BE2C (cell line): ENCODE data around the gene CPNE8.

Experiments used
- DNase-seq: peaks from one replicate; pipeline ENCODE4 v3.0.0-alpha.2; 2020
- H3K27me3 ChIP-seq: fragments of 250-450 bp; sonication (Bioruptor Pico); 2 replicates; pipeline ENCODE4 v1.5.1; 2020; ENCODE audit warnings: mild to moderate bottlenecking
- H3K36me3 ChIP-seq: fragments of 250-450 bp; sonication (Bioruptor Pico); 2 replicates; pipeline ENCODE4 v1.5.1; 2020; ENCODE audit warnings: mild to moderate bottlenecking
- H3K4me1 ChIP-seq: fragments of 250-450 bp; sonication (Bioruptor Pico); 2 replicates; pipeline ENCODE4 v1.5.1; 2020
- H3K4me3 ChIP-seq: 2 replicates; pipeline ENCODE4 v1.5.1; 2011; ENCODE audit warnings: low read depth, low read length
- H3K9me3 ChIP-seq: fragments of 250-450 bp; sonication (Bioruptor Pico); 2 replicates; pipeline ENCODE4 v1.5.1; 2020
- TF ChIP-seq, protein P1 (sequence below): IDR thresholded peaks from 2 replicates; pipeline ENCODE4 v1.5.1; 2012; ENCODE audit warnings: mild to moderate bottlenecking, low read depth, low read length

CPNE8 gene

DNA sequence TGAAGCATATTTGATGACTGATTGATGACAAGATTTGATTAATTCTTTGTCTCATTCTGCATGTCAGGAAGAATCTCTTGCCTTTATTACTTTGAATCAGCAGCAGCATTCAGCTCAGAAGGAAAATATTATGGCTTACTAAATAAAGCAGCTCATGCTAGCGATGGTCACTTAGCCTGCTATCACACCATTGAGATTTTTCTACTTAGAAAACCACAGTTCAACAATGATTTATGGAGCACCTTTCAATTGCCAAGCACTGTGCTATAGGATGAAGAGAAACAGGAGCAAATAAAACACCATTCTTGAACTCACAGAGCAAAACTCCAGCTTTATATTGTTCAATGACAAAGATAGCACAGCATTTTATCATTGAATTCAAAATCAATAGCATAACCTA lies 197.7 kb downstream of the CPNE8 start:
- H3K27me3 ChIP-seq, result no peaks in the 10 kb centered on the region
- DNase-seq, result no peak
- no peaks in the 10 kb centered on the region; the same call in 1 of the 2 replicates for H3K4me1 ChIP-seq
- H3K36me3 ChIP-seq, result no peaks in the 10 kb centered on the region
- TF ChIP-seq, protein P1, sequence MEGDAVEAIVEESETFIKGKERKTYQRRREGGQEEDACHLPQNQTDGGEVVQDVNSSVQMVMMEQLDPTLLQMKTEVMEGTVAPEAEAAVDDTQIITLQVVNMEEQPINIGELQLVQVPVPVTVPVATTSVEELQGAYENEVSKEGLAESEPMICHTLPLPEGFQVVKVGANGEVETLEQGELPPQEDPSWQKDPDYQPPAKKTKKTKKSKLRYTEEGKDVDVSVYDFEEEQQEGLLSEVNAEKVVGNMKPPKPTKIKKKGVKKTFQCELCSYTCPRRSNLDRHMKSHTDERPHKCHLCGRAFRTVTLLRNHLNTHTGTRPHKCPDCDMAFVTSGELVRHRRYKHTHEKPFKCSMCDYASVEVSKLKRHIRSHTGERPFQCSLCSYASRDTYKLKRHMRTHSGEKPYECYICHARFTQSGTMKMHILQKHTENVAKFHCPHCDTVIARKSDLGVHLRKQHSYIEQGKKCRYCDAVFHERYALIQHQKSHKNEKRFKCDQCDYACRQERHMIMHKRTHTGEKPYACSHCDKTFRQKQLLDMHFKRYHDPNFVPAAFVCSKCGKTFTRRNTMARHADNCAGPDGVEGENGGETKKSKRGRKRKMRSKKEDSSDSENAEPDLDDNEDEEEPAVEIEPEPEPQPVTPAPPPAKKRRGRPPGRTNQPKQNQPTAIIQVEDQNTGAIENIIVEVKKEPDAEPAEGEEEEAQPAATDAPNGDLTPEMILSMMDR, result no peak
- no peak overlapping the region for H3K4me3 ChIP-seq
- no peaks in the 10 kb centered on the region for H3K9me3 ChIP-seq

DNA sequence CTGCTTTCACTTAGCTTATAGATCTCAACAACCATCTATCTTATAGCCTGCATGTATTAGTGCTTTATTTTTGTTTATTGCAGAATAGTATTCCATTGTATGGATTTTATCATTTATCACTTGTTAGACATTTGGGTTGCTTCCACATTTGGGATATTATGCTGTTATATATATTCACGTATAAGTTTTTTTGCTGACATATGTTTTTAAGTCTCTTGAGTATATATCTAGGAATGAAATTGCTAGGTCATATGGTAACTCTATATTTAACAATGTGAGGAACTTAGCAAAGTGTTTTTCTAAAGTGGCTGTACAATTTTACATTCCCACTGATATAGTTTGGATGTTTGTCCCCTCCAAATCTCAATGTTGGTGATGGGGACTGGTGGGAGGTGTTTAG lies 208.1 kb downstream of the CPNE8 start:
- no peak for DNase-seq
- Histone ChIP-seq H3K36me3 (peaks cover 20% of the 10 kb centered on the region), H3K4me3 (no peak overlapping the region), H3K4me1 (no peaks in the 10 kb centered on the region), H3K9me3 (no peaks in the 10 kb centered on the region), H3K27me3 (no peaks in the 10 kb centered on the region)
- TF ChIP-seq, protein P1, result no peak

DNA sequence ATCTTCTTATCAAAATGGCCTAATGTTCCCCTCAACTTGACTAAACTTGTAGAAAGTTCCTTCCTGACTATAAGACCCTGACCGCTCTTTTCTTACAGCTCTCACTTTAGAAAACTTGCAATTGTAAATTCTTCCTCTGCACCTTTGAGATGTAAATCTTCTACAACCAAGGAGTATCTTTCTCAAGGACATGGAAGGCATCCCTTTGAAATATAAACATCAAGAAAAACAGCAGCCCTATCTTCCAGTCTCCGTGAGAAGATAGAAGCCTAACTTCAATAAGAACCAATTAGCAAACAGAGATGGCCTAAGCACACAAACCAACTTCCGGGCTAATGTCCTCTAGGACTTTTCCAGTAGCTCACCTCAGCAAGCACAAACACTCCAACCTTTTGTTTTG lies 210.3 kb downstream of the CPNE8 start:
- H3K36me3 ChIP-seq, result peaks cover 11% of the 10 kb centered on the region
- TF ChIP-seq, protein P1, result no peak
- H3K9me3 ChIP-seq, result no peaks in the 10 kb centered on the region
- DNase-seq, result no peak
- no peak overlapping the region for H3K4me3 ChIP-seq
- H3K4me1 ChIP-seq, result no peaks in the 10 kb centered on the region
- no peaks in the 10 kb centered on the region for H3K27me3 ChIP-seq

DNA sequence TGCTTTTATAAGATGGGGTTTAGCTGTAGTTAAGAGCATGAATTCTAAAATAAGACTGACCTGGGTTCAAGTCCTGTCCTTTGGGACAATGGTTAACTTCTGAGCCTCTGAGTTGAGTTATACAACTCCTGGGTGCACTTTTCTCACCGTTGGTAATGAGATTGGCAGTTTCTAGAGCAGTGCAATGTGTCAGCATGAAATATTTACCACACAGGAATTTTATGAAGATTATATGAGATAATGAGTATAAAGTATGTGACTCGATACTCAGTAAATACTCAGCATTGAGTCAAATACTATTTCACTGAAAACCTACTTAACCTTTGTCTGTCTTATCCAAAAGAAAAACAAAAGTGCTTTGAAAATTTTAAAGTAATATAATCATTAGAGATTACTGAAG lies 214.2 kb downstream of the CPNE8 start:
- Histone ChIP-seq H3K36me3 (peaks cover 20% of the 10 kb centered on the region), H3K4me1 (no peaks in the 10 kb centered on the region), H3K9me3 (no peaks in the 10 kb centered on the region), H3K27me3 (no peaks in the 10 kb centered on the region), H3K4me3 (no peak overlapping the region)
- no peak for DNase-seq
- TF ChIP-seq, protein P1, result no peak

DNA sequence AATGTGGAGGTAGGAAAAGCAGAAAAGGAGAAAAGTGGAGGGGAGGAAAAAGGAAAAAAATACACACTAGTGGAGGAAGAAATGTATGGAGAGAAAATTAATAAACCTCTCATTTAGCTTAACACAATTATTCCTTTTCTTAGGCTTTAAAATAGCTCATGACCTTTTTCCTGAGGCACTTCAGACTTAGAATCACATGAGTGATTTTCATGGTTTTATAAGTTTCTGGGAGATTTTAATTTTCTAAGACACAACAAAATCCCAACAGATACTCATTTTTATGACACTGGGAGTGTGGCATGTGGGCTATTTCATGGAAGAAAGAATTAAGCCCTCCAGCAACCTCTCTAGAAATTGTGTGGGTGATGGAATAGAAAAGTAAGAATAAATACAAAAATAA lies 214.7 kb downstream of the CPNE8 start:
- TF ChIP-seq, protein P1, result no peak
- Histone ChIP-seq H3K4me3 (no peak overlapping the region), H3K4me1 (no peaks in the 10 kb centered on the region), H3K9me3 (no peaks in the 10 kb centered on the region), H3K27me3 (no peaks in the 10 kb centered on the region), H3K36me3 (peaks cover 22% of the 10 kb centered on the region)
- DNase-seq, result no peak

DNA sequence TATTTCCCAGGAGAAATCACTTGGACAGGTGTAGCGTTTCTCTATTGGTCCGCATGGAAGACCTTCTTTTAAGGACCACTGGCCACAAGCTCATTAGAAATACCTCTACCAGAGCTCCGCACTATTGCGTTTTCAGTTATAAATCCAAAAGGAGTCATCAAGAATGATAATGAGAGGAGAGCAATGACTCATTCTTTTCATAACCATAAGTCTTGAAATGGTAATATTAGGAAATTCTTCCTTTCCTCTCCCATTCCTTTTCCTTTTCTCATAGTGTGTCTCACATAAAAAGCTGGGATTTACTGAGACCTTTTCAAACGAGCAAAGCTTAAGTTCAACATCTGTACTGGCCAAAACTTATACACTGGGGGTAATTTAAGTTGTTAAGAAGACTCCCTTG lies 215.7 kb downstream of the CPNE8 start:
- no peak overlapping the region for H3K4me3 ChIP-seq
- no peaks in the 10 kb centered on the region for H3K27me3 ChIP-seq
- peaks cover 26% of the 10 kb centered on the region for H3K36me3 ChIP-seq
- TF ChIP-seq, protein P1, result no peak
- no peaks in the 10 kb centered on the region for H3K4me1 ChIP-seq
- no peak for DNase-seq
- H3K9me3 ChIP-seq, result no peaks in the 10 kb centered on the region
